GM19099 (cell line): Measurements from ENCODE around the gene KCTD20.

Source experiments
- POLR2A ChIP-seq: IDR thresholded peaks from 3 replicates; pipeline ENCODE4 v1.6.1; 2011; ENCODE audit warnings: low read depth; ENCODE audit not compliant: insufficient read length; ENCODE audit errors: extremely low read depth

KCTD20 gene

DNA sequence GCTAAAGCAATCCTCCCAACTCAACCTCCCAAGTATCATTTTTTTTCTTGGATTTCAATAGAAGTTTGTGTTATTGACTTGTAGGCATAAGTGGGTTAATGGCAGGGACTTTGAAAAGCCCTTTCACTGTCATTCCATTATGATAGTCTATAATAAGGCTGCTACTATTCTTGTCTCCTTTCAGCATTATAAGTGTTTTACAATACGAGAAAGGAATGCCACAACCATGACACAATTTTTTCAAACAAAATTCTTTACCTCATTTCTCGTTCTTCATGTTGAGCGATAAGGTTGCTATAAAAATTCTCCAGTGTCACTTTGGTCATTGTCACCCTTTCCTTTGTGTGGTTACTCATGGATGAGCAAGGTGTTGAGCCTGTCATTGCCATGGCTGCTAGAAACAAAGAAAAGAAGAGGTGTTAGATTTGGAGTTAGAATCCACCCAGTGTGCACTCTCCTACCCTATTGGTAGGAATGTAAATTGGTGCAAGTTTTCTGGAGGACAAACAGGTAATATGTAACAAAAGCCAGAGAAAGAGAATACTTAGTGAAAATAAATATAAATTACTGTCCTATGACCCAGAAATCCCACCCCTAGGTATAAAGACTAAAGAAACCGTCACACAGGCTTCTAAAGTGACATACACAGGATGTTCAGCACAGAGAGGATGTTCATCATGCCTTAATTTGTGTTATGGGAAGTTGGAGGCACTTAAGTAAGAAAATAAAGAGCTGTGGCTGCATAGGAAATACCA, 97.2 kb downstream of the KCTD20 start:
- TF ChIP-seq POLR2A, result no peak
